Measurements from ENCODE around the gene ZNF317. TPM values are rescaled to one million over a fixed set of nuclear protein-coding genes. Genes with fewer than 3 reads are reported as not detected.

ZNF317 gene
- polyA plus RNA-seq, 3 donors, result 17.3 to 25.5 (median 20.7) TPM

DNA sequence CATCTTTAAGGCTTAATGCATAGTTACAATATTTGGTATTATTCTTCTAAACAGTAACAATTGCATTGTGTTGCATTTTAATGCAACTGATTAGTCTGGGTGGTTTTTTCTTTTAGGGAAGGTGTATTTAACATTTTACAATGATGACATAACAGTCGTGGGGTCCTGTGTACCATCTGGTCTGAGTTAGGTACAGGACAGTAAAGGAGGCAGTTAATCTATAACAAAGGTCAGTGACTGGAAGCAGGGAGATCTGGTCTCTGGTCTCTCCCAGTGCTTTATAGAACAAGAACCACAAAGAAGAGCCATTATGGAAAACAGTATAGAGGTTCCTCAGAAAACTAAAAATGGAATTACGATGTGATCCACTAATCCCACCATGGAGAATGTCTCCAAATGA, 30.2 kb upstream of the ZNF317 start:
- Histone ChIP-seq H3K9ac (ENCODE audit: insufficient read depth, low read length, poor library complexity, severe bottlenecking) (no peak overlapping the region), H3K4me3 (replicated peaks in 1 of 3; ENCODE audit: low read depth in 2 of 3, low read length in 3 of 3) (no peak overlapping the region), H2AFZ (ENCODE audit: insufficient read depth, low read depth, low read length, poor library complexity, severe bottlenecking) (no peak overlapping the region), H3K4me1 (ENCODE audit: control insufficient read depth in 1 of 2, insufficient read depth in 2 of 2, low read length in 2 of 2) (no peaks in the 10 kb centered on the region), H3K27me3 (ENCODE audit: control insufficient read depth in 2 of 2, insufficient read depth in 2 of 2, low read length in 2 of 2) (no peaks in the 10 kb centered on the region), H4K20me1 (ENCODE audit: insufficient read depth, low read length) (no peaks in the 10 kb centered on the region), H3K9me3 (replicated peaks in 1 of 2; ENCODE audit: control insufficient read depth in 1 of 2, insufficient read depth in 1 of 2, low read length in 2 of 2) (no peaks in the 10 kb centered on the region), H3K27ac (ENCODE audit: low read depth in 1 of 2, low read length in 2 of 2) (no peak overlapping the region), H3K4me2 (replicated peaks; ENCODE audit: extremely low read depth, low read length, poor library complexity, severe bottlenecking) (no peak overlapping the region), H3K79me2 (ENCODE audit: insufficient read depth, low read length) (no peaks in the 10 kb centered on the region), H3K36me3 (replicated peaks in 1 of 2; ENCODE audit: control insufficient read depth in 1 of 2, insufficient read depth in 2 of 2, low read length in 2 of 2) (no peaks in the 10 kb centered on the region)
- H3K4me3 Mint-ChIP-seq, result no peak overlapping the region
- no peak overlapping the region for H3K27ac Mint-ChIP-seq
- no peaks in the 10 kb centered on the region for H3K4me1 Mint-ChIP-seq
- 100% methylated on average over 1 of the region's 2 CpGs for WGBS (ENCODE audit: insufficient coverage)
- no peaks in the 10 kb centered on the region for H3K9me3 Mint-ChIP-seq
- intact Hi-C loops (cut with micrococcal nuclease), result no loop called here
- peaks cover 9 to 16% (median 11%) of the 10 kb centered on the region in 3 donors for H3K27me3 Mint-ChIP-seq (ENCODE audit: low read depth in 3 of 3)
- TF ChIP-seq, protein P1, sequence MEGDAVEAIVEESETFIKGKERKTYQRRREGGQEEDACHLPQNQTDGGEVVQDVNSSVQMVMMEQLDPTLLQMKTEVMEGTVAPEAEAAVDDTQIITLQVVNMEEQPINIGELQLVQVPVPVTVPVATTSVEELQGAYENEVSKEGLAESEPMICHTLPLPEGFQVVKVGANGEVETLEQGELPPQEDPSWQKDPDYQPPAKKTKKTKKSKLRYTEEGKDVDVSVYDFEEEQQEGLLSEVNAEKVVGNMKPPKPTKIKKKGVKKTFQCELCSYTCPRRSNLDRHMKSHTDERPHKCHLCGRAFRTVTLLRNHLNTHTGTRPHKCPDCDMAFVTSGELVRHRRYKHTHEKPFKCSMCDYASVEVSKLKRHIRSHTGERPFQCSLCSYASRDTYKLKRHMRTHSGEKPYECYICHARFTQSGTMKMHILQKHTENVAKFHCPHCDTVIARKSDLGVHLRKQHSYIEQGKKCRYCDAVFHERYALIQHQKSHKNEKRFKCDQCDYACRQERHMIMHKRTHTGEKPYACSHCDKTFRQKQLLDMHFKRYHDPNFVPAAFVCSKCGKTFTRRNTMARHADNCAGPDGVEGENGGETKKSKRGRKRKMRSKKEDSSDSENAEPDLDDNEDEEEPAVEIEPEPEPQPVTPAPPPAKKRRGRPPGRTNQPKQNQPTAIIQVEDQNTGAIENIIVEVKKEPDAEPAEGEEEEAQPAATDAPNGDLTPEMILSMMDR (IDR thresholded peaks at IDR 0.05), result no peak
- H3K36me3 Mint-ChIP-seq, result no peaks in the 10 kb centered on the region
- DNase-seq, result no peak

DNA sequence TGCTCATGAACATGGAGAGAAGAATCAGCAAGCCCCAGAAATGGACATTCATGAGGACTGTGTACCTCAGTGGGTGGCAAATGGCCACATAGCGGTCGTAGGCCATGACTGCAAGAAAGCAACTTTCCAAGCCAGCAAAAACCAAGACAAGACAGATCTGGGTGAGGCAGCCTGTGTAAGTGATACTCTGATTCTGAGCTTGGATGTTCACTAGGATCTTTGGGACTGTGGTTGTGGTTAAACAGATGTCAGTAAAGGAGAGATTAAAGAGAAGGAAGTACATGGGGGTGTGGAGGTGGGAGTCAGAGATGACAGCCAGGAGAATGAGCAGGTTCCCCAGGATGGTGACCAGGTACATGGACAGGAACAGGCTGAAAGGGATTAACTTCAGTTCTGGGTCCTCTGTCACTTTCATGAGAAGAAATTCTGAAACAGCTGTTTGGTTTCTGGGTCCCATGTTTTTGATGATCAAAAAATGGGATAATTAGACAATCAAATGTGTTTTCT, 24.8 kb upstream of the ZNF317 start, which contains the start of gene OR7G1:
Gene OR7G1 (minus strand): TSS at position 457 of the 507 bp plus-strand sequence. CDS start 0 bp downstream, at position 457.
- Histone ChIP-seq H4K20me1 (ENCODE audit: insufficient read depth, low read length) (no peaks in the 10 kb centered on the region), H3K27ac (ENCODE audit: low read depth in 1 of 2, low read length in 2 of 2) (no peak within 1 kb of the TSS), H3K79me2 (ENCODE audit: insufficient read depth, low read length) (no peaks in the 10 kb centered on the region), H3K4me2 (replicated peaks; ENCODE audit: extremely low read depth, low read length, poor library complexity, severe bottlenecking) (no peak within 1 kb of the TSS), H2AFZ (ENCODE audit: insufficient read depth, low read depth, low read length, poor library complexity, severe bottlenecking) (no peak within 1 kb of the TSS), H3K4me1 (ENCODE audit: control insufficient read depth in 1 of 2, insufficient read depth in 2 of 2, low read length in 2 of 2) (no peaks in the 10 kb centered on the region), H3K27me3 (ENCODE audit: control insufficient read depth in 2 of 2, insufficient read depth in 2 of 2, low read length in 2 of 2) (no peaks in the 10 kb centered on the region), H3K9me3 (replicated peaks in 1 of 2; ENCODE audit: control insufficient read depth in 1 of 2, insufficient read depth in 1 of 2, low read length in 2 of 2) (no peaks in the 10 kb centered on the region), H3K4me3 (replicated peaks in 1 of 3; ENCODE audit: low read depth in 2 of 3, low read length in 3 of 3) (no peak within 1 kb of the TSS), H3K9ac (ENCODE audit: insufficient read depth, low read length, poor library complexity, severe bottlenecking) (no peak within 1 kb of the TSS), H3K36me3 (replicated peaks in 1 of 2; ENCODE audit: control insufficient read depth in 1 of 2, insufficient read depth in 2 of 2, low read length in 2 of 2) (no peaks in the 10 kb centered on the region)
- H3K9me3 Mint-ChIP-seq, result peaks cover 0 to 2% (median 0%) of the 10 kb centered on the region in 7 donors
- no peak for DNase-seq
- no peak within 1 kb of the TSS for H3K4me3 Mint-ChIP-seq
- H3K27ac Mint-ChIP-seq, result no peak within 1 kb of the TSS
- intact Hi-C loops (cut with micrococcal nuclease), result no loop called here
- H3K36me3 Mint-ChIP-seq, result no peaks in the 10 kb centered on the region
- peaks cover 7 to 22% (median 11%) of the 10 kb centered on the region in 3 donors for H3K27me3 Mint-ChIP-seq (ENCODE audit: low read depth in 3 of 3)
- H3K4me1 Mint-ChIP-seq, result no peaks in the 10 kb centered on the region
- TF ChIP-seq, protein P1 (IDR thresholded peaks at IDR 0.05), result no peak
- 100% methylated on average over 2 of the region's 2 CpGs for WGBS (ENCODE audit: insufficient coverage)
